ENCODE data around the gene MRC2. TPM values are rescaled to one million over a fixed set of nuclear protein-coding genes. Genes with fewer than 3 reads are reported as not detected.

The MRC2 gene
- total and polyA plus RNA-seq, 2 of the 13 experiments (the other 11 are each of a cell fraction or from before 2014, with no cell fraction given), result not detected

DNA sequence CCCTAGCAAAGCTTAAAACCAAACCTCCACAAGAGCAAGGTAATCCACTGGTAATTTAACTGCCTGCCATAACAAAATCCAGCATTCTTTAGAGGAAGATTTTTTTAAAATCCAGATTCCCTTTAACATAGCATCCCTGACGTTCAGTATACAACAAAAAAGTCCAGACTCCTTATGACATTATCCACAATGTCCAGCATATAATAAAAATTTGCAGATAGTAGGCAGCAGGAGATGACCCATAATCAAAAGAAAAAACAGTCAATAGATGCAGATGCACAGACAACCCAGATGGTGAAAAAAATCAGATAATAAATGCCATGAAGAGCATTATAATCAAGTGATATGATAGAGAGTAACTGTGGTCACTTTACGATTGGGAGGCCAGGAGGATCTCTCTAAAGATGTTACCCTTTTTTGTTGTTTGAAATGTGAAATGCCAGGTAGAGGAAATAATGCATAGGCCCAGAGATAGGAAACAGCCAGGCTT, 33.2 kb downstream of the MRC2 start:
- no peak for ATAC-seq
- Histone ChIP-seq H3K4me2 (ENCODE audit: low read depth, low read length) (no peak overlapping the region), H2AFZ (ENCODE audit: low read length) (no peak overlapping the region), H3K36me3 (replicated peaks in 1 of 2; ENCODE audit: control insufficient read depth in 1 of 2, insufficient read depth in 2 of 2, low read length in 2 of 2) (no peaks in the 10 kb centered on the region), H3K27me3 (ENCODE audit: control insufficient read depth in 1 of 2, insufficient read depth in 2 of 2, low read length in 2 of 2) (peaks cover 7 to 46% of the 10 kb centered on the region in 2 experiments; a peak in 4 of 5 replicates), H4K20me1 (ENCODE audit: insufficient read depth, low read length) (no peaks in the 10 kb centered on the region), H3K4me1 (ENCODE audit: insufficient read depth, low read length) (no peaks in the 10 kb centered on the region), H3K9me3 (ENCODE audit: low read length) (no peaks in the 10 kb centered on the region), H3K9ac (ENCODE audit: insufficient read depth, low read depth, low read length) (no peak overlapping the region), H3K79me2 (ENCODE audit: insufficient read depth, low read length) (no peaks in the 10 kb centered on the region), H3K27ac (ENCODE audit: extremely low read length, insufficient read depth, low read length) (no peak overlapping the region), H3K4me3 (replicated peaks in 1 of 3; ENCODE audit: insufficient read depth in 1 of 3, low read depth in 2 of 3, low read length in 3 of 3) (no peak overlapping the region)
- no peak for DNase-seq (ENCODE audit: low spot score)
- TF ChIP-seq, protein P1, sequence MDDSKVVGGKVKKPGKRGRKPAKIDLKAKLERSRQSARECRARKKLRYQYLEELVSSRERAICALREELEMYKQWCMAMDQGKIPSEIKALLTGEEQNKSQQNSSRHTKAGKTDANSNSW (CRISPR knock-in tag; IDR thresholded peaks at IDR 0.05; ENCODE audit: borderline replicate concordance), result no peak
- TF ChIP-seq ZSCAN22 (CRISPR knock-in tag; IDR thresholded peaks at IDR 0.05) (no peak), ZNF788 (CRISPR knock-in tag; IDR thresholded peaks at IDR 0.05; ENCODE audit: borderline replicate concordance) (no peak)
- ChIA-PET CTCF (ENCODE audit: low intra/inter-chr PET ratio, low total read pairs) (no interaction called here), POLR2A (no interaction called here)
- WGBS (ENCODE audit: low lambda C conversion rate), result 4% methylated on average over 2 of the region's 2 CpGs
- intact Hi-C loops (cut with micrococcal nuclease; ENCODE audit: unreplicated experiment) (no loop called here), in situ Hi-C loops (cut with HindIII; ENCODE audit: extremely low pct_ligation_motif_present, low pct_unique_long_range_greater_than_20kb) (no loop called here)
- BruUV-seq (replicated peaks), result no TSS peak
- no peak for FAIRE-seq

DNA sequence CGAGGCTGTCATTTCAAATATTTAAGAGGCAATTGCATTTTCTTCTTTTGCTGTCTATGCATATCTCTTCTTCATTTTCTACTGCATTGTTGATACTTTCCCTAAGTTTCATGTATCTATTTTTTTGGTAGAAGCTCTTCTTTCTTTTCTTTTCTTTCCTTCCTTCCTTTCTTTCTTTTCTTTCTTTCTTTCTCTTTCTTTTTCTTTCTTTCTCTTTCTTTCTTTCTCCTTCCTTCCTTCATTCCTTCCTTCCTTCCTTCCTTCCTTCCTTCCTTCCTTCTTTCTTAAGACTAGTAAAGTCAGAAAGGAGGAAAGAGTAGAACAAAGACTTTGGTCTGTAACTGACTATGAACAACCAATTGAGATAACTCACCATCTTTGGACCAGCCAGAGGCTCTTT, 33.9 kb downstream of the MRC2 start:
- Histone ChIP-seq H3K4me1 (ENCODE audit: insufficient read depth, low read length) (no peaks in the 10 kb centered on the region), H2AFZ (ENCODE audit: low read length) (no peak overlapping the region), H3K36me3 (replicated peaks in 1 of 2; ENCODE audit: control insufficient read depth in 1 of 2, insufficient read depth in 2 of 2, low read length in 2 of 2) (no peaks in the 10 kb centered on the region), H3K27me3 (ENCODE audit: control insufficient read depth in 1 of 2, insufficient read depth in 2 of 2, low read length in 2 of 2) (peaks cover 10 to 43% of the 10 kb centered on the region in 2 experiments; a peak in 4 of 5 replicates), H4K20me1 (ENCODE audit: insufficient read depth, low read length) (no peaks in the 10 kb centered on the region), H3K27ac (ENCODE audit: extremely low read length, insufficient read depth, low read length) (no peak overlapping the region), H3K9me3 (ENCODE audit: low read length) (no peaks in the 10 kb centered on the region), H3K4me2 (ENCODE audit: low read depth, low read length) (no peak overlapping the region), H3K9ac (ENCODE audit: insufficient read depth, low read depth, low read length) (no peak overlapping the region), H3K4me3 (replicated peaks in 1 of 3; ENCODE audit: insufficient read depth in 1 of 3, low read depth in 2 of 3, low read length in 3 of 3) (no peak overlapping the region), H3K79me2 (ENCODE audit: insufficient read depth, low read length) (no peaks in the 10 kb centered on the region)
- ATAC-seq (no peak), DNase-seq (ENCODE audit: low spot score) (no peak), FAIRE-seq (no peak)
- POLR2A ChIA-PET, result no interaction called here
- 5% methylated on average over 1 of the region's 1 CpG for WGBS (ENCODE audit: low lambda C conversion rate)
- intact Hi-C loops (cut with micrococcal nuclease; ENCODE audit: unreplicated experiment) (no loop called here), in situ Hi-C loops (cut with HindIII; ENCODE audit: extremely low pct_ligation_motif_present, low pct_unique_long_range_greater_than_20kb) (no loop called here)
- CTCF ChIA-PET (ENCODE audit: low intra/inter-chr PET ratio, low total read pairs), result no interaction called here
- BruUV-seq (replicated peaks), result no TSS peak
- no peak for TF ChIP-seq REXO4 (CRISPR knock-in tag; IDR thresholded peaks at IDR 0.05; ENCODE audit: borderline replicate concordance)
- no peak for TF ChIP-seq PRPF4 (IDR thresholded peaks at IDR 0.05; ENCODE audit: low read depth, low read length, poor library complexity, severe bottlenecking)

Measured in HepG2 (cell line).